HEK293 (cell line): ENCODE measurements around the gene C2orf42.
"Not testable (repeated sequence)": the region's sequence is repeated elsewhere in the genome, so short reads cannot be mapped to it uniquely, and the experiment has no call there.

Source experiments
- CTCF ChIA-PET: fragments of 350-600 bp; formaldehyde crosslinking; extraction: SDS; loops from one replicate; lab custom pipeline; 2021; ENCODE audit warnings: antibody characterized with exemption; lab: Yijun Ruan, JAX
- POLR2A ChIA-PET: fragments of 300-600 bp; formaldehyde crosslinking; extraction: SDS; loops from one replicate; lab custom pipeline; 2020; ENCODE audit warnings: antibody characterized with exemption, inconsistent platforms; lab: Yijun Ruan, JAX
- H3K27ac ChIP-seq: fragments of 200-500 bp; sonication (Bioruptor generic); 2 replicates; pipeline ENCODE4 v1.5.1; 2014; ENCODE audit warnings: low read depth, low read length, control low read depth, inconsistent platforms; ENCODE audit errors: extremely low read depth
- H3K36me3 ChIP-seq, 2 experiments: fragments of 200-500 bp in 1 of 2; sonication (Bioruptor generic) in 1 of 2; 1 replicate in 1 of 2; 2 replicates in 1 of 2; pipeline ENCODE4 v1.5.1; 2014 to 2017; ENCODE audit warnings: inconsistent platforms in 2 of 2, low read length in 2 of 2; ENCODE audit not compliant: control insufficient read depth in 2 of 2, insufficient read depth in 1 of 2
- H3K4me1 ChIP-seq: fragments of 200-500 bp; sonication (Bioruptor generic); 2 replicates; pipeline ENCODE4 v1.5.1; 2014; ENCODE audit warnings: mild to moderate bottlenecking, low read length, inconsistent platforms; ENCODE audit not compliant: control insufficient read depth, insufficient read depth
- H3K4me3 ChIP-seq: 2 replicates; pipeline ENCODE4 v1.5.1; 2011; ENCODE audit warnings: low read depth, mild to moderate bottlenecking, control low read depth, low read length, moderate library complexity
- H3K9me3 ChIP-seq: fragments of 200-500 bp; sonication (Bioruptor generic); 2 replicates; pipeline ENCODE4 v1.5.1; 2014; ENCODE audit warnings: low read depth, low read length, inconsistent platforms; ENCODE audit not compliant: control insufficient read depth, insufficient read depth
- AEBP2 ChIP-seq: fragments of 450-650 bp; formaldehyde crosslinking; IDR thresholded peaks from 2 replicates; pipeline ENCODE4 v1.5.1; 2016; ENCODE audit warnings: missing biosample characterization, missing genetic modification characterization, borderline replicate concordance
- GLI4 ChIP-seq: fragments of 450-650 bp; formaldehyde crosslinking; IDR thresholded peaks from 2 replicates; pipeline ENCODE4 v1.5.1; 2016; ENCODE audit warnings: missing biosample characterization, missing genetic modification characterization
- KLF10 ChIP-seq: fragments of 450-650 bp; IDR thresholded peaks from 2 replicates; pipeline ENCODE4 v1.5.1; 2018; ENCODE audit warnings: missing biosample characterization, mild to moderate bottlenecking, missing genetic modification characterization
- KLF8 ChIP-seq: fragments of 450-650 bp; formaldehyde crosslinking; IDR thresholded peaks from 2 replicates; pipeline ENCODE4 v1.5.1; 2016; ENCODE audit warnings: missing biosample characterization, missing genetic modification characterization
- KLF9 ChIP-seq: fragments of 450-650 bp; formaldehyde crosslinking; IDR thresholded peaks from 2 replicates; pipeline ENCODE4 v1.5.1; 2016; ENCODE audit warnings: missing biosample characterization, missing genetic modification characterization, low read depth
- PBX3 ChIP-seq: sonication (generic); formaldehyde crosslinking; IDR thresholded peaks from 2 replicates; pipeline ENCODE4 v1.8.1; 2022; ENCODE audit warnings: mild to moderate bottlenecking, moderate library complexity, missing genetic modification reagents
- PRDM1 ChIP-seq: fragments of 450-650 bp; formaldehyde crosslinking; IDR thresholded peaks from 2 replicates; pipeline ENCODE4; 2016; ENCODE audit warnings: missing biosample characterization, missing genetic modification characterization
- ZBTB44 ChIP-seq: fragments of 450-650 bp; IDR thresholded peaks from 2 replicates; pipeline ENCODE4 v1.5.1; 2018; ENCODE audit warnings: missing biosample characterization, mild to moderate bottlenecking, missing genetic modification characterization
- ZNF18 ChIP-seq: fragments of 450-650 bp; formaldehyde crosslinking; IDR thresholded peaks from 2 replicates; pipeline ENCODE4 v1.5.1; 2016; ENCODE audit warnings: missing biosample characterization, missing genetic modification characterization
- ZNF449 ChIP-seq: fragments of 450-650 bp; formaldehyde crosslinking; IDR thresholded peaks from 2 replicates; pipeline ENCODE4 v1.5.1; 2017; ENCODE audit warnings: missing biosample characterization, mild to moderate bottlenecking, missing genetic modification characterization, moderate library complexity
- ZNF530 ChIP-seq: fragments of 450-650 bp; formaldehyde crosslinking; IDR thresholded peaks from 2 replicates; pipeline ENCODE4 v1.5.1; 2016; ENCODE audit warnings: low read depth, missing biosample characterization, missing genetic modification characterization
- ZNF776 ChIP-seq: fragments of 450-650 bp; formaldehyde crosslinking; IDR thresholded peaks from 2 replicates; pipeline ENCODE4 v1.5.0; 2017; ENCODE audit warnings: missing biosample characterization, missing genetic modification characterization, borderline replicate concordance
- ZSCAN4 ChIP-seq: fragments of 450-650 bp; formaldehyde crosslinking; IDR thresholded peaks from 2 replicates; pipeline ENCODE4 v1.5.1; 2017; ENCODE audit warnings: missing biosample characterization, missing genetic modification characterization
- TF ChIP-seq, protein P1 (sequence below): fragments of 450-650 bp; formaldehyde crosslinking; IDR thresholded peaks from 2 replicates; pipeline ENCODE4 v1.5.1; 2016; ENCODE audit warnings: missing biosample characterization, missing genetic modification characterization
- TF ChIP-seq, protein P2 (sequence below): fragments of 450-650 bp; formaldehyde crosslinking; IDR thresholded peaks from 2 replicates; pipeline ENCODE4 v1.5.1; 2016; ENCODE audit warnings: missing biosample characterization, missing genetic modification characterization

The C2orf42 gene

GRCh38 chr2:70111752-70112591 lies 78.8 kb downstream of the C2orf42 start (continued):
- TF ChIP-seq ZBTB44 (tag by site-specific recombination) (peak; percentile 58; the same call in 1 of the 2 replicates), ZNF449 (tag by site-specific recombination) (no peak), PRDM1 (tag by site-specific recombination) (no peak), PBX3 (CRISPR knock-in tag) (no peak), GLI4 (tag by site-specific recombination) (no peak), AEBP2 (tag by site-specific recombination) (no peak), ZNF530 (no peak), KLF9 (tag by site-specific recombination) (no peak), KLF10 (tag by site-specific recombination) (0 out of 2 replicates have a peak, but pooled peaks have one; percentile 23), ZNF776 (no peak)

GRCh38 chr2:70110397-70110796 lies 80.4 kb downstream of the C2orf42 start:
- H3K4me1 ChIP-seq, H3K4me3 ChIP-seq, H3K36me3 ChIP-seq, H3K9me3 ChIP-seq, H3K27ac ChIP-seq: not testable (repeated sequence)
- POLR2A ChIA-PET: interaction anchor here (0.6 kb wide), 1 partner anchor 281 kb away, joined by 4 read pairs; no protein-coding TSS in a partner anchor
- CTCF ChIA-PET: interaction anchor here (0.9 to 1.5 kb wide), 2 partner anchors 12 to 26 kb away, joined by 3 to 4 read pairs; no protein-coding TSS in a partner anchor
- TF ChIP-seq KLF8 (tag by site-specific recombination) (peak; percentile 56; the same call in 1 of the 2 replicates), ZSCAN4 (tag by site-specific recombination) (peak; percentile 89), ZNF18 (tag by site-specific recombination) (peak; percentile 82)
- TF ChIP-seq, protein P1, sequence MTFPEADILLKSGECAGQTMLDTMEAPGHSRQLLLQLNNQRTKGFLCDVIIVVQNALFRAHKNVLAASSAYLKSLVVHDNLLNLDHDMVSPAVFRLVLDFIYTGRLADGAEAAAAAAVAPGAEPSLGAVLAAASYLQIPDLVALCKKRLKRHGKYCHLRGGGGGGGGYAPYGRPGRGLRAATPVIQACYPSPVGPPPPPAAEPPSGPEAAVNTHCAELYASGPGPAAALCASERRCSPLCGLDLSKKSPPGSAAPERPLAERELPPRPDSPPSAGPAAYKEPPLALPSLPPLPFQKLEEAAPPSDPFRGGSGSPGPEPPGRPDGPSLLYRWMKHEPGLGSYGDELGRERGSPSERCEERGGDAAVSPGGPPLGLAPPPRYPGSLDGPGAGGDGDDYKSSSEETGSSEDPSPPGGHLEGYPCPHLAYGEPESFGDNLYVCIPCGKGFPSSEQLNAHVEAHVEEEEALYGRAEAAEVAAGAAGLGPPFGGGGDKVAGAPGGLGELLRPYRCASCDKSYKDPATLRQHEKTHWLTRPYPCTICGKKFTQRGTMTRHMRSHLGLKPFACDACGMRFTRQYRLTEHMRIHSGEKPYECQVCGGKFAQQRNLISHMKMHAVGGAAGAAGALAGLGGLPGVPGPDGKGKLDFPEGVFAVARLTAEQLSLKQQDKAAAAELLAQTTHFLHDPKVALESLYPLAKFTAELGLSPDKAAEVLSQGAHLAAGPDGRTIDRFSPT (tag by site-specific recombination): peak; percentile 45; the same call in 1 of the 2 replicates
- TF ChIP-seq, protein P2, sequence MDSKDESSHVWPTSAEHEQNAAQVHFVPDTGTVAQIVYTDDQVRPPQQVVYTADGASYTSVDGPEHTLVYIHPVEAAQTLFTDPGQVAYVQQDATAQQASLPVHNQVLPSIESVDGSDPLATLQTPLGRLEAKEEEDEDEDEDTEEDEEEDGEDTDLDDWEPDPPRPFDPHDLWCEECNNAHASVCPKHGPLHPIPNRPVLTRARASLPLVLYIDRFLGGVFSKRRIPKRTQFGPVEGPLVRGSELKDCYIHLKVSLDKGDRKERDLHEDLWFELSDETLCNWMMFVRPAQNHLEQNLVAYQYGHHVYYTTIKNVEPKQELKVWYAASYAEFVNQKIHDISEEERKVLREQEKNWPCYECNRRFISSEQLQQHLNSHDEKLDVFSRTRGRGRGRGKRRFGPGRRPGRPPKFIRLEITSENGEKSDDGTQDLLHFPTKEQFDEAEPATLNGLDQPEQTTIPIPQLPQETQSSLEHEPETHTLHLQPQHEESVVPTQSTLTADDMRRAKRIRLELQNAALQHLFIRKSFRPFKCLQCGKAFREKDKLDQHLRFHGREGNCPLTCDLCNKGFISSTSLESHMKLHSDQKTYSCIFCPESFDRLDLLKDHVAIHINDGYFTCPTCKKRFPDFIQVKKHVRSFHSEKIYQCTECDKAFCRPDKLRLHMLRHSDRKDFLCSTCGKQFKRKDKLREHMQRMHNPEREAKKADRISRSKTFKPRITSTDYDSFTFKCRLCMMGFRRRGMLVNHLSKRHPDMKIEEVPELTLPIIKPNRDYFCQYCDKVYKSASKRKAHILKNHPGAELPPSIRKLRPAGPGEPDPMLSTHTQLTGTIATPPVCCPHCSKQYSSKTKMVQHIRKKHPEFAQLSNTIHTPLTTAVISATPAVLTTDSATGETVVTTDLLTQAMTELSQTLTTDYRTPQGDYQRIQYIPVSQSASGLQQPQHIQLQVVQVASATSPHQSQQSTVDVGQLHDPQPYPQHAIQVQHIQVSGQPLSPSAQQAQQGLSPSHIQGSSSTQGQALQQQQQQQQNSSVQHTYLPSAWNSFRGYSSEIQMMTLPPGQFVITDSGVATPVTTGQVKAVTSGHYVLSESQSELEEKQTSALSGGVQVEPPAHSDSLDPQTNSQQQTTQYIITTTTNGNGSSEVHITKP (tag by site-specific recombination): peak; percentile 21; the same call in 1 of the 2 replicates
